GM12878 (cell line): ENCODE data around the gene FLYWCH2. TPM values are rescaled to one million over a fixed set of nuclear protein-coding genes. Genes with fewer than 3 reads are reported as not detected.

Experiments
- ATAC-seq: fragments of 200-7000 bp; cut with Tn5 transposase; 3 replicates; pipeline ENCODE4 v1.9.1; 2020; ENCODE audit warnings: mild to moderate bottlenecking, moderate library complexity
- BruUV-seq: library from RNA; stranded (reverse); fragments of 400-500 nt; replicated peaks from 2 replicates; lab custom pipeline; 2021; lab: Mats Ljungman, UMichigan
- CTCF ChIA-PET: fragments of 300-600 bp; sonication (Branson Sonifier 250); formaldehyde crosslinking; extraction: SDS; loops from one replicate; lab custom pipeline; 2021; ENCODE audit warnings: inconsistent platforms; lab: Yijun Ruan, JAX
- POLR2A ChIA-PET: fragments of 350-600 bp; formaldehyde crosslinking; extraction: SDS; loops from one replicate; lab custom pipeline; 2021; ENCODE audit warnings: inconsistent platforms; lab: Charles Lee
- RAD21 ChIA-PET: fragments of 300-600 bp; sonication (Branson Sonifier 250); formaldehyde crosslinking; loops from one replicate; lab custom pipeline; 2023; ENCODE audit warnings: antibody characterized with exemption; ENCODE audit not compliant: unreplicated experiment; lab: Charles Lee
- SMC1A ChIA-PET: fragments of 300-600 bp; sonication (Branson Sonifier 250); formaldehyde crosslinking; loops from one replicate; lab custom pipeline; 2023; ENCODE audit not compliant: unreplicated experiment, uncharacterized antibody; lab: Charles Lee
- DNase-seq: peaks from one replicate; pipeline ENCODE4 v3.0.0-alpha.2; 2011; ENCODE audit warnings: low read depth, low spot score
- FAIRE-seq: peaks from 3 replicates; lab custom pipeline; 2011; peaks lifted over from hg19 to GRCh38; lab: Jason Lieb, UNC
- H2AFZ ChIP-seq: 2 replicates; pipeline ENCODE4 v1.6.0; 2011; ENCODE audit warnings: low read depth, low read length, control low read depth; ENCODE audit not compliant: control insufficient read depth
- H3K27ac ChIP-seq: 2 replicates; pipeline ENCODE4 v1.5.1; 2011; ENCODE audit warnings: control low read depth; ENCODE audit not compliant: control insufficient read depth, insufficient read depth
- H3K27me3 ChIP-seq, 2 experiments: replicated peaks in 1 of 2; 2 replicates each; pipeline versions ENCODE4 v1.6.0 to v1.6.1; 2011; ENCODE audit warnings: low read length in 1 of 2; ENCODE audit not compliant: control insufficient read depth in 2 of 2, insufficient read depth in 2 of 2
- H3K36me3 ChIP-seq, 2 experiments: 2 replicates each; pipeline ENCODE4 v1.5.1; 2011; ENCODE audit warnings: low read length in 1 of 2; ENCODE audit not compliant: control insufficient read depth in 2 of 2, insufficient read depth in 2 of 2
- H3K4me1 ChIP-seq: 2 replicates; pipeline ENCODE4 v1.6.1; 2011; ENCODE audit warnings: mild to moderate bottlenecking, low read length, moderate library complexity, mixed read lengths; ENCODE audit not compliant: control insufficient read depth, insufficient read depth
- H3K4me2 ChIP-seq: 2 replicates; pipeline ENCODE4 v1.6.0; 2011; ENCODE audit warnings: control low read depth; ENCODE audit not compliant: control insufficient read depth, insufficient read depth
- H3K4me3 ChIP-seq: fragments of 200-600 bp; sonication (generic); 2 replicates; pipeline ENCODE4 v1.5.1; 2016
- H3K79me2 ChIP-seq: 2 replicates; pipeline ENCODE4 v1.6.0; 2011; ENCODE audit warnings: low read length; ENCODE audit not compliant: control insufficient read depth, insufficient read depth
- H3K9ac ChIP-seq: 2 replicates; pipeline ENCODE4 v1.8.0; 2011; ENCODE audit warnings: low read length, control low read depth, mixed read lengths; ENCODE audit not compliant: control insufficient read depth, insufficient read depth
- H3K9me3 ChIP-seq: replicated peaks from 3 replicates; pipeline ENCODE4 v1.5.1; 2011; ENCODE audit warnings: mild to moderate bottlenecking, low read length; ENCODE audit not compliant: control insufficient read depth, insufficient read depth
- H4K20me1 ChIP-seq: 2 replicates; pipeline ENCODE4 v1.6.0; 2011; ENCODE audit not compliant: control insufficient read depth, insufficient read depth
- ASH2L ChIP-seq: fragments of 300-600, 200-600 bp; sonication (generic); IDR thresholded peaks from 2 replicates; pipeline ENCODE4 v1.6.1; 2017; ENCODE audit warnings: low read depth, mild to moderate bottlenecking, borderline replicate concordance
- ATF3 ChIP-seq: IDR thresholded peaks from 2 replicates; pipeline ENCODE4 v1.6.1; 2011; ENCODE audit warnings: low read depth, mild to moderate bottlenecking, low read length, moderate library complexity, borderline replicate concordance; ENCODE audit errors: extremely low read depth
- CEBPZ ChIP-seq: fragments of 150-350 bp; IDR thresholded peaks from 2 replicates; pipeline ENCODE4 v1.6.1; 2016; ENCODE audit warnings: low read depth, low read length
- FOS ChIP-seq: IDR thresholded peaks from 3 replicates; pipeline ENCODE4 v1.6.1; 2011; ENCODE audit warnings: borderline replicate concordance; ENCODE audit not compliant: insufficient read length; ENCODE audit errors: extremely low read depth
- IRF5 ChIP-seq: fragments of 450-650 bp; IDR thresholded peaks from 2 replicates; pipeline ENCODE4 v1.6.1; 2017; ENCODE audit warnings: borderline replicate concordance
- MTA2 ChIP-seq: fragments of 450-650 bp; IDR thresholded peaks from 2 replicates; pipeline ENCODE4 v1.6.1; 2016; ENCODE audit warnings: low read depth, mild to moderate bottlenecking, moderate library complexity
- NFYA ChIP-seq: IDR thresholded peaks from 2 replicates; pipeline ENCODE4 v1.6.1; 2011; ENCODE audit warnings: low read depth, mild to moderate bottlenecking, low read length, improper control_type of control experiment, borderline replicate concordance
- SIX5 ChIP-seq: IDR thresholded peaks from 2 replicates; pipeline ENCODE4 v1.6.1; 2011; ENCODE audit warnings: mild to moderate bottlenecking, low read depth, low read length, moderate library complexity; ENCODE audit not compliant: severe bottlenecking
- TAF1 ChIP-seq: IDR thresholded peaks from 2 replicates; pipeline ENCODE4 v1.6.1; 2011; ENCODE audit warnings: mild to moderate bottlenecking, low read depth, low read length, borderline replicate concordance
- TCF12 ChIP-seq: IDR thresholded peaks from 2 replicates; pipeline ENCODE4 v1.6.1; 2011; ENCODE audit warnings: low read depth, mild to moderate bottlenecking, low read length
- TCF7 ChIP-seq: IDR thresholded peaks from 2 replicates; pipeline ENCODE4 v1.6.1; 2014; ENCODE audit warnings: antibody characterized with exemption, borderline replicate concordance
- WGBS: methylation state at CpG from one replicate; pipeline ENCODE4 v1.1.6; 2016; ENCODE audit warnings: low lambda C conversion rate; ENCODE audit not compliant: insufficient replicate concordance, insufficient coverage; ENCODE audit errors: missing lambda C conversion rate; 5-methylcytosine and 5-hydroxymethylcytosine counted together
- in situ Hi-C: fragments of 300-500 bp; cut with MboI; formaldehyde crosslinking; loops from 9 replicates; pipeline ENCODE4 v1.14.3; 2018; ENCODE audit warnings: mixed read lengths
- intact Hi-C: fragments of 100-400 bp; cut with micrococcal nuclease; formaldehyde crosslinking; loops from one replicate; pipeline ENCODE4 v1.14.2; 2022; ENCODE audit not compliant: unreplicated experiment
- polyA plus RNA-seq, 11 experiments: library from polyadenylated mRNA; depleted of rRNA in 4 of 11; unstranded in 6 of 11; stranded (reverse) in 5 of 11; fragments of >200 nt; fragmentation: Nextera tagmentation in 4 of 11; fragmentation: Illumina TruSeq in 1 of 11; extraction: Ambion mirVana in 4 of 11; extraction: Trizol in 1 of 11; gene quantifications; 1 replicate in 1 of 11; 2 replicates in 10 of 11; pipeline versions ENCODE4 v1.2.1 to v1.2.3, GENCODE V29; 2011 to 2016; ENCODE audit warnings: inconsistent platforms in 2 of 11, missing spikeins in 2 of 11, low read depth in 1 of 11
- total RNA-seq, 4 experiments: library from RNA; depleted of rRNA in 3 of 4; stranded (reverse); fragments of >200 nt in 3 of 4; fragmentation: Illumina TruSeq in 1 of 4; extraction: Trizol in 1 of 4; gene quantifications; 2 replicates each; pipeline versions ENCODE4 v1.2.1 to v1.2.3, GENCODE V29; 2013 to 2021

The FLYWCH2 gene
- total and polyA plus RNA-seq, 10 of the 15 experiments (the other 5 are each of a cell fraction or from before 2014, with no cell fraction given), result 0.27 to 43.1 (median 17.7) TPM

- no peak overlapping the region for H2AFZ ChIP-seq
- H3K36me3 ChIP-seq, result peaks cover 0 to 10% of the 10 kb centered on the region in 2 experiments; a peak in 2 of 4 replicates
- no peak for ATAC-seq
- FAIRE-seq, result no peak
- BruUV-seq, result no TSS peak
- ChIA-PET POLR2A (no interaction called here), SMC1A (no interaction called here), CTCF (no interaction called here), RAD21 (no interaction called here)
- no peaks in the 10 kb centered on the region for H3K9me3 ChIP-seq
- DNase-seq, result no peak
- no peaks in the 10 kb centered on the region for H3K27me3 ChIP-seq
- H3K79me2 ChIP-seq, result no peaks in the 10 kb centered on the region
- no peaks in the 10 kb centered on the region for H4K20me1 ChIP-seq
- no peak overlapping the region for H3K4me2 ChIP-seq
- H3K27ac ChIP-seq, result no peak overlapping the region
- no peak overlapping the region for H3K9ac ChIP-seq
- WGBS, result 93% methylated on average over 14 of the region's 14 CpGs
- H3K4me3 ChIP-seq, result no peak overlapping the region
- no peak for TF ChIP-seq CEBPZ
- no peak for TF ChIP-seq ASH2L
- no peak for TF ChIP-seq TCF7
- no peak for TF ChIP-seq MTA2
- TF ChIP-seq, all 136 proteins: peak for 0
- no peaks in the 10 kb centered on the region for H3K4me1 ChIP-seq
- in situ Hi-C loops, result no loop called here
- intact Hi-C loops, result loop anchor here (5.0 kb wide), 1 partner anchor 53 kb away; the partner anchor contains the start of gene PKMYT1
Observed at GRCh38 chr16:2929693-2930092, 46.7 kb downstream of the FLYWCH2 start.

GRCh38 chr16:2930236-2930635 lies 47.2 kb downstream of the FLYWCH2 start:
- WGBS, result 90% methylated on average over 11 of the region's 15 CpGs
- ChIA-PET POLR2A (no interaction called here), RAD21 (no interaction called here), SMC1A (no interaction called here), CTCF (no interaction called here)
- peaks cover 0 to 10% of the 10 kb centered on the region in 2 experiments; a peak in 2 of 4 replicates for H3K36me3 ChIP-seq
- DNase-seq, result no peak
- no peaks in the 10 kb centered on the region for H3K27me3 ChIP-seq
- in situ Hi-C loops, result no loop called here
- BruUV-seq, result no TSS peak
- H3K79me2 ChIP-seq, result no peaks in the 10 kb centered on the region
- FAIRE-seq, result no peak
- no peaks in the 10 kb centered on the region for H3K9me3 ChIP-seq
- intact Hi-C loops, result no loop called here
- no peak overlapping the region for H3K27ac ChIP-seq
- H3K4me1 ChIP-seq, result no peaks in the 10 kb centered on the region
- H3K4me3 ChIP-seq, result no peak overlapping the region
- H3K4me2 ChIP-seq, result no peak overlapping the region
- no peak overlapping the region for H3K9ac ChIP-seq
- ATAC-seq, result no peak
- H4K20me1 ChIP-seq, result no peaks in the 10 kb centered on the region
- H2AFZ ChIP-seq, result no peak overlapping the region
- TF ChIP-seq TCF12 (no peak), NFYA (no peak), TAF1 (no peak), SIX5 (no peak), FOS (no peak), ATF3 (no peak), IRF5 (no peak)
